Astrocyte (in vitro differentiated cells and primary cell): ENCODE measurements around the gene ATP13A4. TPM values are rescaled to one million over a fixed set of nuclear protein-coding genes. Genes with fewer than 3 reads are reported as not detected.

Experiments used
- DNase-seq: peaks from one replicate; pipeline ENCODE4 v3.0.0-alpha.2; 2010; ENCODE audit warnings: low read depth
- FAIRE-seq: peaks from 2 replicates; lab custom pipeline; 2011; peaks lifted over from hg19 to GRCh38; lab: Jason Lieb, UNC
- H2AFZ ChIP-seq: 2 replicates; pipeline ENCODE4 v1.6.0; 2012; ENCODE audit warnings: low read depth, low read length, inconsistent platforms
- H3K27ac ChIP-seq: 2 replicates; pipeline ENCODE4 v1.5.1; 2011; ENCODE audit warnings: low read depth, low read length, inconsistent platforms
- H3K27me3 ChIP-seq: 2 replicates; pipeline ENCODE4 v1.6.0; 2011; ENCODE audit warnings: low read length, inconsistent platforms; ENCODE audit not compliant: insufficient read depth
- H3K36me3 ChIP-seq: 2 replicates; pipeline ENCODE4 v1.5.1; 2011; ENCODE audit warnings: low read length, inconsistent platforms; ENCODE audit not compliant: insufficient read depth
- H3K4me1 ChIP-seq: 2 replicates; pipeline ENCODE4 v1.5.1; 2011; ENCODE audit warnings: low read length, inconsistent platforms; ENCODE audit not compliant: insufficient read depth
- H3K4me2 ChIP-seq: 2 replicates; pipeline ENCODE4 v1.6.0; 2012; ENCODE audit warnings: low read length, inconsistent platforms
- H3K4me3 ChIP-seq: 2 replicates; pipeline ENCODE4 v1.5.1; 2011; ENCODE audit warnings: low read depth, mild to moderate bottlenecking, low read length, inconsistent platforms; ENCODE audit not compliant: insufficient read depth
- H3K79me2 ChIP-seq: 2 replicates; pipeline ENCODE4 v1.6.0; 2012; ENCODE audit warnings: mild to moderate bottlenecking, low read length, inconsistent platforms; ENCODE audit not compliant: insufficient read depth
- H3K9ac ChIP-seq: 2 replicates; pipeline ENCODE4 v1.6.0; 2012; ENCODE audit warnings: mild to moderate bottlenecking, low read length, inconsistent platforms
- H3K9me3 ChIP-seq: 2 replicates; pipeline ENCODE4 v1.5.1; 2012; ENCODE audit warnings: low read depth, mild to moderate bottlenecking, low read length, inconsistent platforms; ENCODE audit not compliant: insufficient read depth
- H4K20me1 ChIP-seq: 2 replicates; pipeline ENCODE4 v1.6.0; 2012; ENCODE audit warnings: low read length, inconsistent platforms; ENCODE audit not compliant: insufficient read depth
- H3K27ac Mint-ChIP-seq: one replicate; pipeline ENCODE4 v1.8.0; 2021; ENCODE audit warnings: mild to moderate bottlenecking, mixed read lengths; ENCODE audit not compliant: unreplicated experiment
- H3K27me3 Mint-ChIP-seq: one replicate; pipeline ENCODE4 v1.8.0; 2021; ENCODE audit warnings: low read depth, mixed read lengths; ENCODE audit not compliant: unreplicated experiment
- H3K36me3 Mint-ChIP-seq: one replicate; pipeline ENCODE4 v1.8.0; 2021; ENCODE audit warnings: low read depth, mixed read lengths; ENCODE audit not compliant: unreplicated experiment
- H3K4me1 Mint-ChIP-seq: one replicate; pipeline ENCODE4 v1.8.0; 2021; ENCODE audit warnings: low read depth, mixed read lengths; ENCODE audit not compliant: unreplicated experiment
- H3K4me3 Mint-ChIP-seq: one replicate; pipeline ENCODE4 v1.8.0; 2021; ENCODE audit warnings: mild to moderate bottlenecking, moderate library complexity, mixed read lengths; ENCODE audit not compliant: unreplicated experiment
- H3K9me3 Mint-ChIP-seq: one replicate; pipeline ENCODE4 v1.8.0; 2021; ENCODE audit warnings: mild to moderate bottlenecking, mixed read lengths; ENCODE audit not compliant: unreplicated experiment
- CTCF ChIP-seq: IDR thresholded peaks from 2 replicates; pipeline ENCODE4 v1.5.1; 2011; ENCODE audit warnings: low read depth, mild to moderate bottlenecking, inconsistent platforms, low read length, moderate library complexity; ENCODE audit not compliant: insufficient read depth
- EZH2 ChIP-seq: IDR thresholded peaks from 2 replicates; pipeline ENCODE4 v1.6.1; 2012; ENCODE audit warnings: mild to moderate bottlenecking, low read length, inconsistent platforms; ENCODE audit not compliant: insufficient read depth
- total RNA-seq: library from RNA; stranded (reverse); gene quantifications from 2 replicates; pipeline ENCODE4 v1.2.1, GENCODE V29; 2021

ATP13A4 gene
- total RNA-seq, 1 donor from 2014 or later: 0.34 TPM

GRCh38 chr3:193496658-193497057 lies 58.0 kb downstream of the ATP13A4 start:
- Histone ChIP-seq H3K4me2 (no peak overlapping the region), H3K27me3 (no peaks in the 10 kb centered on the region), H3K4me3 (no peak overlapping the region), H4K20me1 (no peaks in the 10 kb centered on the region), H3K4me1 (no peaks in the 10 kb centered on the region), H3K79me2 (no peaks in the 10 kb centered on the region), H3K9me3 (no peaks in the 10 kb centered on the region), H3K36me3 (no peaks in the 10 kb centered on the region), H2AFZ (no peak overlapping the region), H3K27ac (no peak overlapping the region), H3K9ac (no peak overlapping the region)
- H3K36me3 Mint-ChIP-seq: no peaks in the 10 kb centered on the region
- no peak for FAIRE-seq
- TF ChIP-seq EZH2 (no peak), CTCF (no peak)
- no peak overlapping the region for H3K4me3 Mint-ChIP-seq
- no peaks in the 10 kb centered on the region for H3K4me1 Mint-ChIP-seq
- peaks cover 2% of the 10 kb centered on the region for H3K27me3 Mint-ChIP-seq
- DNase-seq: no peak
- no peaks in the 10 kb centered on the region for H3K9me3 Mint-ChIP-seq
- H3K27ac Mint-ChIP-seq: no peak overlapping the region

- TF ChIP-seq CTCF (no peak), EZH2 (no peak)
- Mint-ChIP-seq H3K27me3 (no peaks in the 10 kb centered on the region), H3K9me3 (no peaks in the 10 kb centered on the region), H3K4me3 (no peak overlapping the region), H3K4me1 (no peaks in the 10 kb centered on the region), H3K36me3 (no peaks in the 10 kb centered on the region), H3K27ac (no peak overlapping the region)
- DNase-seq: no peak
- Histone ChIP-seq H3K79me2 (no peaks in the 10 kb centered on the region), H3K4me2 (no peak overlapping the region), H2AFZ (no peak overlapping the region), H3K27ac (no peak overlapping the region), H3K4me1 (no peaks in the 10 kb centered on the region), H3K4me3 (no peak overlapping the region), H3K9ac (no peak overlapping the region), H3K36me3 (no peaks in the 10 kb centered on the region), H3K27me3 (no peaks in the 10 kb centered on the region), H4K20me1 (no peaks in the 10 kb centered on the region), H3K9me3 (no peaks in the 10 kb centered on the region)
- no peak for FAIRE-seq
These were observed 63.7 kb downstream of the ATP13A4 start for GRCh38 chr3:193491026-193491425.

GRCh38 chr3:193490580-193490979 lies 64.1 kb downstream of the ATP13A4 start:
- H4K20me1 ChIP-seq: no peaks in the 10 kb centered on the region
- Mint-ChIP-seq H3K4me3 (no peak overlapping the region), H3K27ac (no peak overlapping the region), H3K27me3 (no peaks in the 10 kb centered on the region), H3K4me1 (no peaks in the 10 kb centered on the region), H3K9me3 (no peaks in the 10 kb centered on the region), H3K36me3 (no peaks in the 10 kb centered on the region)
- H2AFZ ChIP-seq: no peak overlapping the region
- H3K9ac ChIP-seq: no peak overlapping the region
- no peaks in the 10 kb centered on the region for H3K36me3 ChIP-seq
- FAIRE-seq: no peak
- no peak overlapping the region for H3K4me2 ChIP-seq
- H3K27me3 ChIP-seq: no peaks in the 10 kb centered on the region
- TF ChIP-seq CTCF: no peak
- TF ChIP-seq EZH2: no peak
- no peaks in the 10 kb centered on the region for H3K4me1 ChIP-seq
- DNase-seq: no peak
- H3K79me2 ChIP-seq: no peaks in the 10 kb centered on the region
- H3K9me3 ChIP-seq: no peaks in the 10 kb centered on the region
- no peak overlapping the region for H3K27ac ChIP-seq
- H3K4me3 ChIP-seq: no peak overlapping the region
